H1 (cell line): Measurements from ENCODE around the gene APOC1.

Experiments used
- ATF3 ChIP-seq: IDR thresholded peaks from 2 replicates; pipeline ENCODE4 v1.6.1; 2011; ENCODE audit warnings: low read depth, mild to moderate bottlenecking, low read length; ENCODE audit not compliant: insufficient read depth
- BRCA1 ChIP-seq: IDR thresholded peaks from 2 replicates; pipeline ENCODE4 v1.6.1; 2012; ENCODE audit warnings: low read depth, low read length, improper control_type of control experiment
- CEBPB ChIP-seq: IDR thresholded peaks from 2 replicates; pipeline ENCODE4 v1.6.1; 2012; ENCODE audit warnings: low read depth, low read length
- CHD2 ChIP-seq: IDR thresholded peaks from 2 replicates; pipeline ENCODE4 v1.6.1; 2012; ENCODE audit warnings: low read length, improper control_type of control experiment
- CTCF ChIP-seq, 3 experiments: IDR thresholded peaks; 1 replicate in 2 of 3; 2 replicates in 1 of 3; pipeline versions ENCODE4 v1.5.1 to v1.6.1; 2011; ENCODE audit warnings: low read length in 3 of 3, mild to moderate bottlenecking in 3 of 3, inconsistent platforms in 2 of 3, low read depth in 1 of 3, moderate library complexity in 1 of 3; ENCODE audit not compliant: insufficient read depth in 1 of 3; ENCODE audit errors: control extremely low read depth in 1 of 3
- EZH2 ChIP-seq: fragments of 200-600 bp; sonication (generic); IDR thresholded peaks from 2 replicates; pipeline ENCODE4 v1.7.1; 2012; ENCODE audit warnings: low read depth, mild to moderate bottlenecking, moderate library complexity, low read length, inconsistent platforms; ENCODE audit not compliant: severe bottlenecking
- FOSL1 ChIP-seq: IDR thresholded peaks from 2 replicates; pipeline ENCODE4 v1.6.1; 2011; ENCODE audit warnings: mild to moderate bottlenecking, low read depth, low read length, moderate library complexity; ENCODE audit not compliant: insufficient read depth
- GTF2F1 ChIP-seq: IDR thresholded peaks from 2 replicates; pipeline ENCODE4 v1.6.1; 2012; ENCODE audit warnings: low read depth, low read length, improper control_type of control experiment, borderline replicate concordance
- JUND ChIP-seq: IDR thresholded peaks from 2 replicates; pipeline ENCODE4 v1.6.1; 2011; ENCODE audit warnings: mild to moderate bottlenecking, improper control_type of control experiment, low read length
- KDM4A ChIP-seq: IDR thresholded peaks from one replicate; pipeline ENCODE4 v1.7.1; 2012; ENCODE audit warnings: low read depth, mild to moderate bottlenecking, moderate library complexity, low read length, inconsistent platforms; ENCODE audit not compliant: severe bottlenecking
- MAX ChIP-seq: IDR thresholded peaks from 2 replicates; pipeline ENCODE4 v1.6.1; 2012; ENCODE audit warnings: inconsistent platforms
- POLR2A ChIP-seq, 2 experiments: IDR thresholded peaks; 1 replicate in 1 of 2; 2 replicates in 1 of 2; pipeline ENCODE4 v1.6.1; 2011; ENCODE audit warnings: low read depth in 2 of 2, low read length in 2 of 2, mild to moderate bottlenecking in 2 of 2; ENCODE audit errors: control extremely low read depth in 1 of 2
- SAP30 ChIP-seq: fragments of 300-600 bp; sonication (generic); IDR thresholded peaks from 2 replicates; pipeline ENCODE4 v1.7.1; 2012; ENCODE audit warnings: low read length, moderate library complexity, mild to moderate bottlenecking, inconsistent platforms; ENCODE audit not compliant: insufficient read depth, insufficient replicate concordance
- SIN3A ChIP-seq, 2 experiments: IDR thresholded peaks in 1 of 2; conservative IDR thresholded peaks in 1 of 2; 2 replicates each; pipeline ENCODE4 v1.6.1; 2011 to 2012; ENCODE audit warnings: low read length in 2 of 2, improper control_type of control experiment in 1 of 2, low read depth in 1 of 2, mild to moderate bottlenecking in 1 of 2

- TF ChIP-seq MAX (no peak), CTCF (IDR thresholded peaks at IDR 0.05; ENCODE audit: control extremely low read depth in 1 of 3, insufficient read depth in 1 of 3, low read depth in 1 of 3, low read length in 3 of 3) (no peak), ATF3 (no peak), POLR2A (IDR thresholded peaks at IDR 0.05; ENCODE audit: control extremely low read depth in 1 of 2, low read depth in 2 of 2, low read length in 2 of 2) (peak in 1 of 2 experiments; percentile 45; a peak in 1 of 3 replicates), BRCA1 (no peak), FOSL1 (no peak), KDM4A (no peak), SIN3A (conservative IDR thresholded peaks at IDR 0.05 in 1 of 2, IDR thresholded peaks at IDR 0.05 in 1 of 2; ENCODE audit: low read depth in 1 of 2, low read length in 2 of 2) (no peak), CEBPB (no peak), EZH2 (no peak), GTF2F1 (no peak), JUND (no peak), CHD2 (no peak), SAP30 (no peak)
Observed at GRCh38 chr19:44909775-44910174, 4.6 kb upstream of the APOC1 start.
